Stimulated activated CD8-positive, alpha-beta memory T cell treated with anti-CD3 and anti-CD28 coated beads, Interleukin-12 subunit alpha, Interleukin-12 subunit beta, amount 100 ng/mL, for 1 hour (primary cell): ENCODE measurements around the gene ALDH9A1.
"Not testable (repeated sequence)": the region's sequence is repeated elsewhere in the genome, so short reads cannot be mapped to it uniquely, and the experiment has no call there.

ENCODE experiments used
- DNase-seq: peaks from one replicate; pipeline ENCODE4 v3.0.0-alpha.2; 2020; ENCODE audit warnings: low read depth

Gene ALDH9A1

GRCh38 chr1:165686971-165687433 lies 11.4 kb downstream of the ALDH9A1 start:
- no peak for DNase-seq

GRCh38 chr1:165686121-165686970 lies 12.0 kb downstream of the ALDH9A1 start:
- no peak for DNase-seq

- DNase-seq = no peak
Measured at GRCh38 chr1:165683848-165684485, 14.4 kb downstream of the ALDH9A1 start.

GRCh38 chr1:165680773-165681172 lies 17.6 kb downstream of the ALDH9A1 start:
- DNase-seq = not testable (repeated sequence)

GRCh38 chr1:165680303-165680702 lies 18.1 kb downstream of the ALDH9A1 start:
- DNase-seq = no peak

GRCh38 chr1:165679282-165680036 lies 18.9 kb downstream of the ALDH9A1 start:
- DNase-seq = no peak

- no peak for DNase-seq
Measured at GRCh38 chr1:165678509-165678908, 19.9 kb downstream of the ALDH9A1 start.

- no peak for DNase-seq
Measured at GRCh38 chr1:165675794-165676193, 22.6 kb downstream of the ALDH9A1 start.

GRCh38 chr1:165674599-165674998 lies 23.8 kb downstream of the ALDH9A1 start:
- DNase-seq = no peak

- no peak for DNase-seq
Measured at GRCh38 chr1:165671526-165671925, 26.8 kb downstream of the ALDH9A1 start.

- DNase-seq = no peak
Measured at GRCh38 chr1:165668184-165668583, 30.2 kb downstream of the ALDH9A1 start.

- no peak for DNase-seq
Measured at GRCh38 chr1:165666152-165666825, 32.1 kb downstream of the ALDH9A1 start.

- no peak for DNase-seq
Measured at GRCh38 chr1:165662186-165662585, 36.2 kb downstream of the ALDH9A1 start.

GRCh38 chr1:165661703-165662102 lies 36.7 kb downstream of the ALDH9A1 start:
- DNase-seq = no peak

- no peak for DNase-seq
Measured at GRCh38 chr1:165659581-165659895, 38.8 kb downstream of the ALDH9A1 start.

- DNase-seq = not testable (repeated sequence)
Measured at GRCh38 chr1:165658766-165659580, 39.4 kb downstream of the ALDH9A1 start.

GRCh38 chr1:165650981-165651625 lies 47.3 kb downstream of the ALDH9A1 start:
- DNase-seq = no peak

GRCh38 chr1:165648919-165649572 lies 49.3 kb downstream of the ALDH9A1 start:
- DNase-seq = no peak

- DNase-seq = no peak
Measured at GRCh38 chr1:165647970-165648369, 50.4 kb downstream of the ALDH9A1 start.

- DNase-seq = no peak
Measured at GRCh38 chr1:165647517-165647916, 50.8 kb downstream of the ALDH9A1 start.
